Retinal pigment epithelial cell (primary cell): ENCODE data around the gene NSRP1.
"Not testable (repeated sequence)": the region's sequence is repeated elsewhere in the genome, so short reads cannot be mapped to it uniquely, and the experiment has no call there.

Experiments used
- DNase-seq: peaks from one replicate; pipeline ENCODE4 v3.0.0-alpha.2; 2010; ENCODE audit warnings: low read depth
- H3K4me3 ChIP-seq: 2 replicates; pipeline ENCODE4 v1.5.1; 2011; ENCODE audit warnings: mild to moderate bottlenecking, low read length, control low read depth, moderate library complexity
- CTCF ChIP-seq: conservative IDR thresholded peaks from 2 replicates; pipeline ENCODE4 v1.5.1; 2011; ENCODE audit warnings: low read depth, low read length, control low read depth, inconsistent platforms

NSRP1 gene

GRCh38 chr17:30200106-30200505, 83.5 kb downstream of the NSRP1 start:
- no peak for TF ChIP-seq CTCF
- no peak for DNase-seq
- no peak overlapping the region for H3K4me3 ChIP-seq

- not testable (repeated sequence) for H3K4me3 ChIP-seq, DNase-seq
Measured at GRCh38 chr17:30200656-30201055, 84.0 kb downstream of the NSRP1 start.

GRCh38 chr17:30203471-30203981, 86.9 kb downstream of the NSRP1 start:
- no peak for DNase-seq
- no peak overlapping the region for H3K4me3 ChIP-seq
- TF ChIP-seq CTCF, result no peak

GRCh38 chr17:30207655-30208054, 91.0 kb downstream of the NSRP1 start:
- TF ChIP-seq CTCF, result no peak
- H3K4me3 ChIP-seq, result no peak overlapping the region
- DNase-seq, result no peak

- DNase-seq, result no peak
- no peak for TF ChIP-seq CTCF
- H3K4me3 ChIP-seq, result no peak overlapping the region
Measured at GRCh38 chr17:30208214-30208613, 91.6 kb downstream of the NSRP1 start.

- TF ChIP-seq CTCF, result no peak
Measured at GRCh38 chr17:30209930-30210329, 93.3 kb downstream of the NSRP1 start.

GRCh38 chr17:30210366-30210765, 93.8 kb downstream of the NSRP1 start:
- TF ChIP-seq CTCF, result no peak
- no peak for DNase-seq
- H3K4me3 ChIP-seq, result no peak overlapping the region

More at GRCh38 chr17:30209930-30210329, 93.3 kb downstream of the NSRP1 start:
- no peak overlapping the region for H3K4me3 ChIP-seq
- DNase-seq, result no peak

- DNase-seq, result no peak
- TF ChIP-seq CTCF, result no peak
- no peak overlapping the region for H3K4me3 ChIP-seq
Measured at GRCh38 chr17:30210901-30211300, 94.3 kb downstream of the NSRP1 start.
